SK-N-SH treated with all-trans-retinoic acid at 6 μM for 48 hours (cell line): Measurements from ENCODE around the gene DYSF.

ENCODE experiments used
- ATAC-seq: fragments of 200-7000 bp; cut with Tn5 transposase; 3 replicates; pipeline ENCODE4 v1.9.1; 2020; ENCODE audit warnings: mild to moderate bottlenecking, moderate library complexity
- ARNTL ChIP-seq: fragments of 450-650 bp; formaldehyde crosslinking; IDR thresholded peaks from 2 replicates; pipeline ENCODE4 v1.5.0; 2020; ENCODE audit warnings: low read depth, mild to moderate bottlenecking, moderate library complexity, borderline replicate concordance
- CSDC2 ChIP-seq: fragments of 250-450 bp; sonication (Bioruptor Pico); IDR thresholded peaks from 2 replicates; pipeline ENCODE4 v1.5.0; 2020; ENCODE audit warnings: mild to moderate bottlenecking, moderate library complexity
- CSRNP3 ChIP-seq: fragments of 250-450 bp; sonication (Bioruptor Pico); IDR thresholded peaks from 2 replicates; pipeline ENCODE4 v1.5.1; 2021; ENCODE audit warnings: mild to moderate bottlenecking, moderate library complexity
- ESRRG ChIP-seq: fragments of 250-450 bp; sonication (Bioruptor Pico); IDR thresholded peaks from 2 replicates; pipeline ENCODE4 v1.6.1; 2021; ENCODE audit warnings: mild to moderate bottlenecking
- GLIS3 ChIP-seq: fragments of 250-450 bp; sonication (Bioruptor Pico); IDR thresholded peaks from 2 replicates; pipeline ENCODE4 v1.5.0; 2020; ENCODE audit warnings: mild to moderate bottlenecking, moderate library complexity
- ISL1 ChIP-seq: fragments of 250-450 bp; sonication (Bioruptor Pico); IDR thresholded peaks from 2 replicates; pipeline ENCODE4 v2.1.2; 2022; ENCODE audit warnings: mild to moderate bottlenecking, moderate library complexity
- POU6F1 ChIP-seq: fragments of 250-450 bp; sonication (Bioruptor Pico); IDR thresholded peaks from 2 replicates; pipeline ENCODE4 v1.8.0; 2021; ENCODE audit warnings: low read depth, mild to moderate bottlenecking, moderate library complexity, borderline replicate concordance
- RARB ChIP-seq: fragments of 250-450 bp; sonication (Bioruptor Pico); IDR thresholded peaks from 2 replicates; pipeline ENCODE4 v1.8.0; 2021; ENCODE audit warnings: mild to moderate bottlenecking, moderate library complexity
- TCF4 ChIP-seq: fragments of 250-450 bp; sonication (Bioruptor Pico); IDR thresholded peaks from 2 replicates; pipeline ENCODE4 v1.8.0; 2021; ENCODE audit warnings: mild to moderate bottlenecking, moderate library complexity, borderline replicate concordance
- TOX ChIP-seq: fragments of 250-450 bp; sonication (Bioruptor Pico); IDR thresholded peaks from 2 replicates; pipeline ENCODE4 v1.8.0; 2021; ENCODE audit warnings: mild to moderate bottlenecking, moderate library complexity, borderline replicate concordance
- ZFP30 ChIP-seq: fragments of 450-650 bp; formaldehyde crosslinking; IDR thresholded peaks from 2 replicates; pipeline ENCODE4 v1.5.0; 2022; ENCODE audit warnings: mild to moderate bottlenecking, moderate library complexity
- ZNF8 ChIP-seq: fragments of 450-650 bp; formaldehyde crosslinking; IDR thresholded peaks from 2 replicates; pipeline ENCODE4 v1.5.0; 2020; ENCODE audit warnings: mild to moderate bottlenecking, moderate library complexity
- TF ChIP-seq, protein P1 (sequence below): fragments of 250-450 bp; sonication (Bioruptor Pico); IDR thresholded peaks from 2 replicates; pipeline ENCODE4 v1.5.0; 2020; ENCODE audit warnings: mild to moderate bottlenecking, moderate library complexity
- TF ChIP-seq, protein P2 (sequence below): fragments of 250-450 bp; sonication (Bioruptor Pico); IDR thresholded peaks from 2 replicates; pipeline ENCODE4 v1.8.0; 2020; ENCODE audit warnings: mild to moderate bottlenecking, moderate library complexity, borderline replicate concordance

DYSF gene

DNA sequence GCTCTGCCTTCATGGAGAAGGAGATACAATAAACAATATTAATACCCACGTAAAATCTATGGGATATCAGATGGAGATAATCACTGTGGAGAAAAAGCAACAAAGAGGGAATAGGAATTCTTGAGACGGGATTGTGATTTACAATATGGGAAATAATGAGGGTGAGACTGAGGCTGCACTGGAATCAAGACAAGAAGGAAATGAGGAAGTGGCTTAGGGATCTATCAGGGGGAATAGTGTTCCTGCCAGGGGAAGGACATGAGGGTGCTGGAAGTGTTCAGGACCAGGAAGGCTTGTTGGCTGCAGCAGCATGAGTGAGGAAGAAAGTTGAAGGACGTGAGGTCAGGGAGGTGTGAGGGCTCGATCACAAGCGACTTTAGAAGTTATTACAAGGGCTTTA is 182.4 kb downstream of the DYSF start (continued):
- TF ChIP-seq, protein P1, sequence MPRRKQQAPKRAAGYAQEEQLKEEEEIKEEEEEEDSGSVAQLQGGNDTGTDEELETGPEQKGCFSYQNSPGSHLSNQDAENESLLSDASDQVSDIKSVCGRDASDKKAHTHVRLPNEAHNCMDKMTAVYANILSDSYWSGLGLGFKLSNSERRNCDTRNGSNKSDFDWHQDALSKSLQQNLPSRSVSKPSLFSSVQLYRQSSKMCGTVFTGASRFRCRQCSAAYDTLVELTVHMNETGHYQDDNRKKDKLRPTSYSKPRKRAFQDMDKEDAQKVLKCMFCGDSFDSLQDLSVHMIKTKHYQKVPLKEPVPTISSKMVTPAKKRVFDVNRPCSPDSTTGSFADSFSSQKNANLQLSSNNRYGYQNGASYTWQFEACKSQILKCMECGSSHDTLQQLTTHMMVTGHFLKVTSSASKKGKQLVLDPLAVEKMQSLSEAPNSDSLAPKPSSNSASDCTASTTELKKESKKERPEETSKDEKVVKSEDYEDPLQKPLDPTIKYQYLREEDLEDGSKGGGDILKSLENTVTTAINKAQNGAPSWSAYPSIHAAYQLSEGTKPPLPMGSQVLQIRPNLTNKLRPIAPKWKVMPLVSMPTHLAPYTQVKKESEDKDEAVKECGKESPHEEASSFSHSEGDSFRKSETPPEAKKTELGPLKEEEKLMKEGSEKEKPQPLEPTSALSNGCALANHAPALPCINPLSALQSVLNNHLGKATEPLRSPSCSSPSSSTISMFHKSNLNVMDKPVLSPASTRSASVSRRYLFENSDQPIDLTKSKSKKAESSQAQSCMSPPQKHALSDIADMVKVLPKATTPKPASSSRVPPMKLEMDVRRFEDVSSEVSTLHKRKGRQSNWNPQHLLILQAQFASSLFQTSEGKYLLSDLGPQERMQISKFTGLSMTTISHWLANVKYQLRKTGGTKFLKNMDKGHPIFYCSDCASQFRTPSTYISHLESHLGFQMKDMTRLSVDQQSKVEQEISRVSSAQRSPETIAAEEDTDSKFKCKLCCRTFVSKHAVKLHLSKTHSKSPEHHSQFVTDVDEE = no peak
- TF ChIP-seq GLIS3 (CRISPR knock-in tag) (no peak), ISL1 (CRISPR knock-in tag) (no peak)
- TF ChIP-seq, protein P2, sequence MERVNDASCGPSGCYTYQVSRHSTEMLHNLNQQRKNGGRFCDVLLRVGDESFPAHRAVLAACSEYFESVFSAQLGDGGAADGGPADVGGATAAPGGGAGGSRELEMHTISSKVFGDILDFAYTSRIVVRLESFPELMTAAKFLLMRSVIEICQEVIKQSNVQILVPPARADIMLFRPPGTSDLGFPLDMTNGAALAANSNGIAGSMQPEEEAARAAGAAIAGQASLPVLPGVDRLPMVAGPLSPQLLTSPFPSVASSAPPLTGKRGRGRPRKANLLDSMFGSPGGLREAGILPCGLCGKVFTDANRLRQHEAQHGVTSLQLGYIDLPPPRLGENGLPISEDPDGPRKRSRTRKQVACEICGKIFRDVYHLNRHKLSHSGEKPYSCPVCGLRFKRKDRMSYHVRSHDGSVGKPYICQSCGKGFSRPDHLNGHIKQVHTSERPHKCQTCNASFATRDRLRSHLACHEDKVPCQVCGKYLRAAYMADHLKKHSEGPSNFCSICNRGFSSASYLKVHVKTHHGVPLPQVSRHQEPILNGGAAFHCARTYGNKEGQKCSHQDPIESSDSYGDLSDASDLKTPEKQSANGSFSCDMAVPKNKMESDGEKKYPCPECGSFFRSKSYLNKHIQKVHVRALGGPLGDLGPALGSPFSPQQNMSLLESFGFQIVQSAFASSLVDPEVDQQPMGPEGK = no peak

DNA sequence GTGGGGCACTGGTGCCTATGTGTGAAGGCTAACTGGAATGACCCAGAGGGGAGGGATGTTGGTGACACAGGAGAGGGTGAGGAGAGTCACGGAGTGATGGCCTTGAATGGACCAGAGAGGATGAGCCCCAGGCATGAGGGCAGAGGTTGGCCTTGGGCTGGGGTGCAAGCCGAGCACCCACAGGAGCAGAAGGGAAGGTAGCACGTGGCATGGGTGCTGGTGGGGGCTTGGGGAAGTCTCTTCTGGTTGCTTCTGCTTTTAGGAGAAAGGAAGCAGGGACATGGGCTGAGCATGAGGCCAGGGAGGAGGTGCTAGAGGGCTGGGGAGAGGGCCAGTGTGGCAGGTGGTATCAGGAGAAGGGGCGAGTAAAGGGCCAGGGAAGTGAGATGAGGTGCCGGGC is 183.8 kb downstream of the DYSF start:
- no peak for ATAC-seq
- no peak for TF ChIP-seq ZNF8 (CRISPR knock-in tag)
- no peak for TF ChIP-seq ARNTL (CRISPR knock-in tag)
- no peak for TF ChIP-seq ZFP30
- TF ChIP-seq, protein P2 = no peak
- no peak for TF ChIP-seq RARB (CRISPR knock-in tag)
- TF ChIP-seq TCF4 (CRISPR knock-in tag) = no peak
- no peak for TF ChIP-seq CSRNP3
- no peak for TF ChIP-seq ISL1 (CRISPR knock-in tag)
- TF ChIP-seq TOX (CRISPR knock-in tag) = no peak
- no peak for TF ChIP-seq POU6F1 (CRISPR knock-in tag)
- TF ChIP-seq, protein P1 = no peak
- no peak for TF ChIP-seq GLIS3 (CRISPR knock-in tag)
- no peak for TF ChIP-seq ESRRG
- TF ChIP-seq, all 23 proteins: peak for 0

DNA sequence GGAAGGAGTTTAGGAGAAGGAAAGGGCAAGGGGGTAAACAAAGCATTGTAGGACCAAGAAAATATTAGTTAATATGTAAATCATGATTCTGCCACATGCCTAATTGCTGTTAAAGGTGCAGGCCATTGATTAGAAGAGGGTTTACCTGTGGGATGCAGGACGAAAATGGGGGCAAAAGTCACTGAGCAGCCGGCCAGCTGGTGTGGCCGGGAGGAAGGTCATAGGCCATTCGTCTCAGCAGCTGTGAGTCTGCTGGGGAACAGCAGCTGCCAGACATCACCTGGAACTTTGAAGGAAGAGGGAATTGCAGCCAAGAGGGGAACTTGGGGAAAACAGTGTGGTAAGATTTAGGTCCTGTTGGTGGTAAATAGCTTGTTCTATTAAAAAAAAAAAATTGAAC is 184.4 kb downstream of the DYSF start:
- TF ChIP-seq TCF4 (CRISPR knock-in tag) (no peak), POU6F1 (CRISPR knock-in tag) (no peak), CSDC2 (CRISPR knock-in tag) (no peak)
- TF ChIP-seq, protein P2 = no peak
- ATAC-seq = no peak
